CD14-positive monocyte (primary cell): Measurements from ENCODE around the gene COL10A1. TPM values are rescaled to one million over a fixed set of nuclear protein-coding genes. Genes with fewer than 3 reads are reported as not detected.

Experiments used
- DNase-seq, 3 donors: peaks; one replicate each; pipeline ENCODE4 v3.0.0-alpha.2; 2011 to 2022
- H2AFZ ChIP-seq: 2 replicates; pipeline ENCODE4 v1.6.0; 2012; ENCODE audit warnings: mild to moderate bottlenecking, low read depth, low read length, inconsistent platforms; ENCODE audit not compliant: insufficient read depth, poor library complexity, severe bottlenecking
- H3K27ac ChIP-seq, 2 donors: 1 replicate in 1 of 2; 2 replicates in 1 of 2; pipeline ENCODE4 v1.5.1; 2012 to 2013; ENCODE audit warnings: low read length in 2 of 2, control low read depth in 1 of 2, inconsistent platforms in 1 of 2, low read depth in 1 of 2, mild to moderate bottlenecking in 1 of 2
- H3K27me3 ChIP-seq, 2 donors: one replicate each; pipeline versions ENCODE4 v1.6.0 to v1.6.1; 2011 to 2013; ENCODE audit warnings: low read length in 2 of 2; ENCODE audit not compliant: control insufficient read depth in 2 of 2, insufficient read depth in 2 of 2
- H3K36me3 ChIP-seq, 2 donors: replicated peaks in 1 of 2; 1 replicate in 1 of 2; 2 replicates in 1 of 2; pipeline versions ENCODE4 v1.5.1 to v1.6.1; 2012 to 2013; ENCODE audit warnings: low read length in 2 of 2, control low read depth in 1 of 2, inconsistent platforms in 1 of 2, mild to moderate bottlenecking in 1 of 2; ENCODE audit not compliant: insufficient read depth in 2 of 2, control insufficient read depth in 1 of 2
- H3K4me1 ChIP-seq, 2 donors: 1 replicate in 1 of 2; 2 replicates in 1 of 2; pipeline versions ENCODE4 v1.5.1 to v1.6.1; 2012 to 2013; ENCODE audit warnings: low read length in 2 of 2, control low read depth in 1 of 2, inconsistent platforms in 1 of 2, mild to moderate bottlenecking in 1 of 2, moderate library complexity in 1 of 2; ENCODE audit not compliant: insufficient read depth in 2 of 2, control insufficient read depth in 1 of 2
- H3K4me2 ChIP-seq: replicated peaks from 2 replicates; pipeline ENCODE3; 2012; ENCODE audit warnings: low read length, moderate library complexity, mild to moderate bottlenecking; ENCODE audit not compliant: poor library complexity, severe bottlenecking; ENCODE audit errors: extremely low read depth
- H3K4me3 ChIP-seq, 3 experiments: fragments of 200-600 bp in 1 of 3; sonication (generic) in 1 of 3; replicated peaks in 1 of 3; 1 replicate in 2 of 3; 2 replicates in 1 of 3; pipeline ENCODE4 v1.5.1; 2011 to 2013; ENCODE audit warnings: low read length in 3 of 3, mild to moderate bottlenecking in 3 of 3, control low read depth in 2 of 3, low read depth in 2 of 3, inconsistent platforms in 1 of 3, moderate library complexity in 1 of 3
- H3K79me2 ChIP-seq: 2 replicates; pipeline ENCODE4 v1.6.0; 2012; ENCODE audit warnings: mild to moderate bottlenecking, control low read depth, inconsistent platforms, low read length, moderate library complexity; ENCODE audit not compliant: insufficient read depth
- H3K9ac ChIP-seq: 2 replicates; pipeline ENCODE4 v1.6.0; 2017; ENCODE audit warnings: low read length, mild to moderate bottlenecking; ENCODE audit not compliant: insufficient read depth, poor library complexity, severe bottlenecking
- H3K9me3 ChIP-seq, 2 donors: replicated peaks in 1 of 2; 1 replicate in 1 of 2; 2 replicates in 1 of 2; pipeline versions ENCODE4 v1.5.1 to v1.6.1; 2012 to 2013; ENCODE audit warnings: low read length in 2 of 2, control low read depth in 1 of 2; ENCODE audit not compliant: control insufficient read depth in 1 of 2, insufficient read depth in 1 of 2
- H4K20me1 ChIP-seq: 2 replicates; pipeline ENCODE4 v1.6.0; 2012; ENCODE audit warnings: mild to moderate bottlenecking, low read length, control low read depth, moderate library complexity; ENCODE audit not compliant: insufficient read depth
- H3K27ac Mint-ChIP-seq, 7 donors: one replicate each; pipeline ENCODE4 v1.8.0; 2020; ENCODE audit warnings: mild to moderate bottlenecking in 7 of 7, mixed read lengths in 7 of 7, moderate library complexity in 6 of 7, inconsistent platforms in 2 of 7
- H3K27me3 Mint-ChIP-seq, 3 donors: one replicate each; pipeline ENCODE4 v1.8.0; 2021 to 2022; ENCODE audit warnings: low read depth in 3 of 3, mild to moderate bottlenecking in 3 of 3, mixed read lengths in 3 of 3, moderate library complexity in 3 of 3, inconsistent platforms in 1 of 3
- H3K36me3 Mint-ChIP-seq, 2 donors: one replicate each; pipeline ENCODE4 v1.8.0; 2020; ENCODE audit warnings: mixed read lengths in 2 of 2, inconsistent platforms in 1 of 2, mild to moderate bottlenecking in 1 of 2
- H3K4me1 Mint-ChIP-seq: one replicate; pipeline ENCODE4 v1.8.0; 2020; ENCODE audit warnings: mild to moderate bottlenecking, mixed read lengths
- H3K4me3 Mint-ChIP-seq, 2 donors: one replicate each; pipeline ENCODE4 v1.8.0; 2020; ENCODE audit warnings: mild to moderate bottlenecking in 2 of 2, mixed read lengths in 2 of 2, moderate library complexity in 1 of 2
- H3K9me3 Mint-ChIP-seq, 7 donors: one replicate each; pipeline ENCODE4 v1.8.0; 2020 to 2022; ENCODE audit warnings: mixed read lengths in 7 of 7, mild to moderate bottlenecking in 6 of 7, moderate library complexity in 6 of 7, inconsistent platforms in 2 of 7
- WGBS: methylation state at CpG from one replicate; pipeline ENCODE4 v1.1.5; 2013; ENCODE audit warnings: missing lambda C conversion rate; ENCODE audit not compliant: insufficient coverage; 5-methylcytosine and 5-hydroxymethylcytosine counted together
- intact Hi-C, 2 donors: fragments of 100-400 bp; cut with micrococcal nuclease; formaldehyde crosslinking; loops; one replicate each; pipeline versions ENCODE4 v1.15.0 to v1.15.1; 2023
- polyA plus RNA-seq, 3 donors: library from polyadenylated mRNA; depleted of rRNA in 1 of 3; unstranded in 2 of 3; stranded (reverse) in 1 of 3; fragments of 300-500 nt in 2 of 3; fragments of >200 nt in 1 of 3; fragmentation: Illumina TruSeq in 2 of 3; gene quantifications; 1 replicate in 2 of 3; 2 replicates in 1 of 3; pipeline ENCODE4 v1.2.3, GENCODE V29; 2012 to 2021
- TF ChIP-seq, protein P1 (sequence below): fragments of 200-600 bp; IDR thresholded peaks from one replicate; pipeline ENCODE4 v1.8.0; 2022; ENCODE audit warnings: antibody characterized with exemption, mild to moderate bottlenecking

COL10A1 gene
- polyA plus RNA-seq, 3 donors: not detected

DNA sequence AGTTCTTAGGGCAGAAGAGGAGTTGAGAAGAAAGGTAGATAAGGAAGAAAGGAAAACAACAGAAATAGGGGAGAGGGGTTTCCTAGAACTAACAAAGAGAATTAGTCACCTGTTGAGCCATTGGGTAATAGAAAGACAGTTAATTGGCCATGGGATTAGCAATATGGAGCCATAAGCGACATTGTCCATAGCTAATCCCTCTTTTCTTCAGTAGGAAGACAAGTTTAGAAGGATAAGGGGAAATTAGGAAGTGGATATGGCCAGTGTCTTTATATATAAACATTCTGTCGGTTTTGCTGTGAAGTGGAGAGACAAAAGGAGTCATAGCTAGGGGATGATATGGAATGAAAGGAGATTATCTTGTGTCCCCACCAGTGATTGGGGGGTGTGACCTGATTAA, 43.9 kb upstream of the COL10A1 start:
- H3K27ac ChIP-seq: no peak overlapping the region
- Mint-ChIP-seq H3K4me3 (no peak overlapping the region), H3K9me3 (peaks cover 5 to 22% (median 11%) of the 10 kb centered on the region in 7 donors), H3K27ac (no peak overlapping the region), H3K4me1 (no peaks in the 10 kb centered on the region), H3K36me3 (peaks cover 4 to 8% of the 10 kb centered on the region in 2 donors), H3K27me3 (no peaks in the 10 kb centered on the region)
- intact Hi-C loops: no loop called here
- H4K20me1 ChIP-seq: no peaks in the 10 kb centered on the region
- H3K79me2 ChIP-seq: no peaks in the 10 kb centered on the region
- no peaks in the 10 kb centered on the region for H3K4me1 ChIP-seq
- DNase-seq: no peak
- no peaks in the 10 kb centered on the region for H3K27me3 ChIP-seq
- no peak overlapping the region for H3K9ac ChIP-seq
- 75% methylated on average over 1 of the region's 2 CpGs for WGBS
- H3K36me3 ChIP-seq: no peaks in the 10 kb centered on the region
- H3K9me3 ChIP-seq: peaks cover 0 to 14% of the 10 kb centered on the region in 2 donors
- H3K4me2 ChIP-seq: no peak overlapping the region
- TF ChIP-seq, protein P1, sequence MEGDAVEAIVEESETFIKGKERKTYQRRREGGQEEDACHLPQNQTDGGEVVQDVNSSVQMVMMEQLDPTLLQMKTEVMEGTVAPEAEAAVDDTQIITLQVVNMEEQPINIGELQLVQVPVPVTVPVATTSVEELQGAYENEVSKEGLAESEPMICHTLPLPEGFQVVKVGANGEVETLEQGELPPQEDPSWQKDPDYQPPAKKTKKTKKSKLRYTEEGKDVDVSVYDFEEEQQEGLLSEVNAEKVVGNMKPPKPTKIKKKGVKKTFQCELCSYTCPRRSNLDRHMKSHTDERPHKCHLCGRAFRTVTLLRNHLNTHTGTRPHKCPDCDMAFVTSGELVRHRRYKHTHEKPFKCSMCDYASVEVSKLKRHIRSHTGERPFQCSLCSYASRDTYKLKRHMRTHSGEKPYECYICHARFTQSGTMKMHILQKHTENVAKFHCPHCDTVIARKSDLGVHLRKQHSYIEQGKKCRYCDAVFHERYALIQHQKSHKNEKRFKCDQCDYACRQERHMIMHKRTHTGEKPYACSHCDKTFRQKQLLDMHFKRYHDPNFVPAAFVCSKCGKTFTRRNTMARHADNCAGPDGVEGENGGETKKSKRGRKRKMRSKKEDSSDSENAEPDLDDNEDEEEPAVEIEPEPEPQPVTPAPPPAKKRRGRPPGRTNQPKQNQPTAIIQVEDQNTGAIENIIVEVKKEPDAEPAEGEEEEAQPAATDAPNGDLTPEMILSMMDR: no peak
- H2AFZ ChIP-seq: no peak overlapping the region
- no peak overlapping the region for H3K4me3 ChIP-seq

DNA sequence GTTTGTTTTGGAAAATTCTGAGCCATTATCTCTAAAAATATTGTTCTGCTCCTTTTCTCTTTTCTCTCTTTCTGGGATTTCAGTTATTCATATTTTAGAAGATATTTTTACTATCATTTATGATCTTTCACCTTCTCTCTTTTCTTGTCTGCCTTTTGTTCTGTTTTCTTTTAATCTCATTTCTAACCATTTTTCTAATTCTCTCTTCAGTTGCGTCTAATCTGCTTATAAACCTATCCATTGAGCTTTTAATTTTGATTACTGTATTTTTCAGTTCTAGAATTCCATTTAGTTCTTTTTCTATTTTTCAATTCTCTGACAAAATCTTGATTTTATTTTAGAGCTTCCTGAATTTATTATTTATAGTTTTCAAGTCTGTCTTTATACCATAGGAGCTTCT, 42.2 kb upstream of the COL10A1 start:
- Mint-ChIP-seq H3K27me3 (no peaks in the 10 kb centered on the region), H3K4me3 (no peak overlapping the region), H3K27ac (no peak overlapping the region), H3K4me1 (no peaks in the 10 kb centered on the region), H3K9me3 (peaks cover 5 to 29% (median 15%) of the 10 kb centered on the region in 7 donors), H3K36me3 (peaks cover 0 to 3% of the 10 kb centered on the region in 2 donors)
- Histone ChIP-seq H3K9ac (no peak overlapping the region), H3K4me3 (no peak overlapping the region), H3K4me2 (no peak overlapping the region), H2AFZ (no peak overlapping the region), H3K79me2 (no peaks in the 10 kb centered on the region), H3K27ac (no peak overlapping the region), H3K4me1 (no peaks in the 10 kb centered on the region), H3K36me3 (no peaks in the 10 kb centered on the region), H3K27me3 (no peaks in the 10 kb centered on the region), H3K9me3 (peaks cover 0 to 14% of the 10 kb centered on the region in 2 donors), H4K20me1 (no peaks in the 10 kb centered on the region)
- WGBS: no CpG with 5 or more reads among the region's 1 CpG
- TF ChIP-seq, protein P1: no peak
- intact Hi-C loops: no loop called here
- no peak for DNase-seq
